ENCODE measurements around the gene PET100.

PET100 gene

DNA sequence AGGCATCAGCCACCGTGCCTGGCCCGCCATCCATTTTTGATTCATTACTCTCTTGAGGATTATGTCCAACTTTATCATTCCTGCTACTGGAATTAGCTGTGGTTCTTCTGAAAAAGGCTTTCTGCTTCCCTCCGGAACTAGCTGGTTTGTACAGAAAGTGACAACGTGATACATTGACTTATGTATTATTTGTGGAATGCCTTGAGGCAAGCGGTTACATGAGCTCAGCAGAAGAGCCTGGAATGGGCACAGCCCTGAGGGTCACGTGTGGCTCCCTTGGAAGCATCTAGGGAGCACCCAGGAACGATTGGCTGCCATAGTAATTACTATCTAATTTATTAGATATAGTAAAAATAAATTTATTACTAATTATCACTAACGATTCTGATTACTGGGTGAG is 24.8 kb downstream of the PET100 start:
- no peak for DNase-seq

DNA sequence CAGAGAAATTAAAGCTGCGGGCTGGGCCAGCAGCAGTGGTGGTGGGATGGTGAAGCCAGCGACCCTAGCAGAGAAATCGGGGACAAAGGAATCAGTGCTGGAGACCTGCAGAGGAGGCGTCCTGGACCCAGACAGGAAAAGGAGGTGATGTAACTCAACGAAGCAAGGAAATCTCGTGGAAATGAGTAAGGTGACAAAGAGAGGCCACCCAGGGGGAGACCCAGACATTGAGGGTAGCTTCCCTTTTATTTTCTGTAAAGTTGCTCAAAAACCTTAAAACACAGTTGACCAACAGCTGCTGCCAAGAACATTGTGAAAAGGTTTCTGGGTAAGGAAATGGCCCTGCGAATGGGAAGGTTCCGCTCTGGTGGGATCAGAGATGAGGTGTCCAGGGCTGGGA is 26.0 kb downstream of the PET100 start:
- DNase-seq = no peak

DNA sequence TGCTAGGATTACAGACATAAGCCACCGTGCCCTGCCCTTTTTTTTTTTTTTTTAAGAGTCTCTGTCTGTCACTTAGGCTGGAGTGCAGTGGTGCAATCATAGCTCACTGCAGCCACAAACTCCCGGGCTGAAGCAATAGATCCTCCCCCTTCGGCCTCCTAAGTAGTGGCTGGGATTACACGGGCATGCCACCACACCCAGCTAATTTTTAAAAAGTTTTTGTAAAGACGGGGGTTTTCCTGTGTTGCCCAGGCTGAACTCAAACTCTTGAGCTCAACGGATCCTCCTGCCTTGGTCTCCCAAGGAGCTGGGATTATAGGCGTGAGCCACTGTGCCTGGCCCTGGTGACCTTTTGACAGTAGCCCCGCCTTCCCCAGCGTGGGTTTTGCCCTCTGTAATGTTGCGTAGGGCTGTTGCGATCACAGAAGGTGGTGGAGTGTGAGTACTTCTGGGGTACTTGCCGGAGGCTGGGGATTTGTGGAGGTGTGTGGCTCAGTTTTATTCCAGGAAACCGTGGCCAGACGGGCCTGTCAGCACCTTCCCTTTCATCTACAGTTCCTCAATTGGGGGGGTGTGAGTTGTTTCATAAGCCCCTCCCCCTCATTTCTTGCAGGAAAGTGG is 27.6 kb downstream of the PET100 start:
- peak; percentile 64 for DNase-seq

DNA sequence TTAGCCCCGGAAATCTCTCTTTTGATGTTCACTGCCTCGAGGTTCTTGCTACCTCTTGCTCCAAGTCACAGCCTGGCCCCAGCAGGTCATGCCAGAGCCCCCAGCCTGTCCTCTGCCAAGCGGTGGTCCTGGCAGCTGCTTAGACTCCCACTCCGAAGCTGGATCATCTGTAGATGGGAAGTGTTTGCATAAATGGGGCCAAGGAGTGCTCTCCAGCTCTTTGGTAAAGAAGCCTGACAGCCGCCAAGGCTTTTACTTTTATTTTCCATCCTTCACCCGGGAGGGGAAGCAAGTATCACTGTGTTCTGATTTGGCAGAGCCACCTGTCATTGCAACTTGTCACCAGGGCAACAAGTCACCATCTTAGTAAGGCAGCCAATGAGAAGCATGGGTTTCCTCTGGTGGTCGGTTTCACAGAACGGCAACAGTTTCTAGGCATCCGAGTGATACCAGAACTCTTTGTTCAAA is 28.7 kb downstream of the PET100 start:
- DNase-seq = peak; percentile 65

DNA sequence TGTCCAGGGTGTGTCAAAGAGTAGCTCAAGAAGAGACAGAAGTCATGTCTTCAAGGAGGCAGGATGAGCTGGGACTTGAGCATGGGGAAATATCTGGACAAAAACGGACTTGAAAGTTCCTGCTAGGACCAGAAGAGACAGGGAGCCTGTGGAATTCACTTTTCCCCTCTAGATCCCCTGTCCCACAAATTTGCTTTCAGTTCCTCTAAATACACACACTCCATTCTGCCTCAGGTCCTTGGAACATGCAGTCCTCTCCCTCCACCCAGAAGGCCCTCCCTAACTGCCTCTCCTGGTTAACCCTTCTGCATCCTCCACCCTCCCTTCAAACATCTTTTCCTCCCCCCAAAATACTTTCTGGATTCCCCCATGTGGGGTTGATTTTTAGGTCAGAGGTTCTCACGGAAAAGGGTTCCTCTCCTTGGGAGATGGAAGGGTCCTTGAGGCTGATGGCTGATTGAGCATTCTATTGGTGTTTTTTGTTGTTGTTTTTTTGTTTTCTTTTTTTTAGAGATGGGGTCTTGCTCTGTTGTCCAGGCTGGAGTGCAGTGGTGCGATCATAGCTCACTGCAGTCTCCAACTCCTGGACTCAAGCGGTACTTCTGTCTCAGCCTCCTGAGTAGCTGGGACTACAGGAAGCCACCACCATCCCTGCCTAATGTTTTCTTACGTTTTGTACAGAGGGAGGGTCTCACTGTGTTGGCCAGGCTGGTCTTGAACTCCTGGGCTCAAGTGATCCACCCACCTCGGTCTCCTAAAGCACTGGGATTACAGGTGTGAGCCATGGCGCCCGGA is 32.3 kb downstream of the PET100 start:
- no peak for DNase-seq

DNA sequence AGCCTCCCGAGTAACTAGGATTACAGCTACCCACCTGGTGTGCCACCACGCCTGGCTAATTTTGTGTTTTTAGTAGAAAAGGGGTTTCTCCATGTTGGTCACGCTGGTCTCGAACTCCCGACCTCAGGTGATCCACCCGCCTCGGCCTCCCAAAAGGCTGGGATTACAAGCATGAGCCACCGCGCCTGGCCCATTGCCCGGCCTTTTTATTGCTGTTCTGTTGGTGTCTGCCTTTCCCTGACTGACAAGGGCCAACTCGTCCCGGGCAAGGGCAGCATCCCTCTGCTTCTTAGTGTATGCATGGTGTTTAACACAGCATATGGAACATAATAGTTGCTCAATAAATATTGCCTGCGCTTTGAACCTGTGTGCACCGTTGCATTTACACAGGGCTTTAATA is 33.1 kb downstream of the PET100 start:
- DNase-seq = no peak

DNA sequence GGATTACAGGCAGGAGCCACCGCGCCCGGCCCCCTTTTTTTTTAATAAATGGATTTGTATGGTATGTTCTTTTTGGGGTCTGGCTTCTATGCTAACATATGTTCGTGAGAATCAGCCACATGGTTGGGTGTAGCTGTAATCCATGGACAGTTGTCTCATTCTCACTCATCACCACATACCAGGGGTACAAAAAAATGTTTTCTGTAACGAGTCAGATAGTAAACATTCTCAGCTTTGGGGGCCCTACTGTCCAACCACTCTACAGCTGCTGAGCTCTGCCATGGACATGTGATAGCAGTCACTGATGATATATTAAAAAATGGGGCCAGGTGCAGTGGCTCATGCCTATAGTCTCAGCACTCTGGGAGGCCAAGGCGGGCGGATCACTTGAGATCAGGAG is 34.1 kb downstream of the PET100 start:
- no peak for DNase-seq

DNA sequence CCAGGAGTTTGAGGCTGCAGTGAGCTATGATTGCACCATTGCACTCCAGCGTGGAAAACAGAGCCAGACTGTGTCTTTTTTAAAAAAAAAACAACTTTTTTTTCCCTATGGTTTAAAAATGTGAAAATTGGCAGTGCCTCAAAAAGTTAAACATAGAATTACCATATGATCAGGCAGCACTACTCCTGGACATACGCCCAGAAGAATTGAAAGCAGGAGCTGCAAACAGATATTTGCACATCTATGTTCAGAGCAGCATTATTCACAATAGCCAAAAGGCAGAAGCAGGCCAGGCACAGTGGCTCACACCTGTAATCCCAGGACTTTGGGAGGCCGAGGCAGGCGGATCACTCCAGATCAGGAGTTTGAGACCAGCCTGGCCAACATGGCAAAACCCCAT is 35.5 kb downstream of the PET100 start:
- no peak for DNase-seq

DNA sequence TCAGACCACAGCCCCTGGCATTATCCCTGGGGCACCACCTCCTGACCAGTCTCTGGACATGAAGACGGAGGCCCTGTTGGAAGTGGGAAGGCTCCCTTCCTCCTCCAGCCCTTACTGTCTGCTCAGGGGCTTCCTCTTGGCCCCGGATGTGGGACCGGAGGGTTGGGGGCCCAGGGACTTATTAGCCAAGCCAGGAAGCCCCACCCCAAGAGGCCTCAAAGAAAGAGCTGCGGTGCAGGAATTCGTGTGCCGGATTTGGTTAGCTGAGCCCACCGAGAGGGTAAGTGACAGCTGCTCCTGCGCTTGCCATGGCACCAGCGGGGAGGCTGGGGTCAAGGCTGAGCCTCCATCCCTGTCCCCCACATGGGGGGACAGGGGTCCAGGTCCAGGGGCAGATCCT is 39.2 kb downstream of the PET100 start, which contains the start of gene RETN:
RETN (plus strand) TSS at position 208 of the 400 bp plus-strand sequence. CDS start 278 bp downstream, outside the sequence.
- DNase-seq = no peak

DNA sequence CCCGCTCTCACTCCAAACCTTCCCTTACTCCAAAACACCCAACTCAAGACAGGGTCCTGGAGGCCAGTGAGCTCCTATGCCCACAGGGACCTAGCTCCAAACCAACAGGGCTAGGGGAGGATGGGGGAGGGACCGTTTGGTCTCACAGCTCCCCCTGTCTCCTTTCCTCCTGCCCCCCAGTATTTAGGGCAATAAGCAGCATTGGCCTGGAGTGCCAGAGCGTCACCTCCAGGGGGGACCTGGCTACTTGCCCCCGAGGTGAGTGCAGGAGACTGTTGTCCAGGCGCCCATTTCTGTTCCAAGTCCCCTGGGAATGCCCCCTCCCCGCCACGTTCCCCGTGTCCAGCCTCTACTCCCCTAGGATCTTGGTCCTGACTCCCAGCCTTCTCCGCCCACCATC is 40.0 kb downstream of the PET100 start:
- DNase-seq = no peak

DNA sequence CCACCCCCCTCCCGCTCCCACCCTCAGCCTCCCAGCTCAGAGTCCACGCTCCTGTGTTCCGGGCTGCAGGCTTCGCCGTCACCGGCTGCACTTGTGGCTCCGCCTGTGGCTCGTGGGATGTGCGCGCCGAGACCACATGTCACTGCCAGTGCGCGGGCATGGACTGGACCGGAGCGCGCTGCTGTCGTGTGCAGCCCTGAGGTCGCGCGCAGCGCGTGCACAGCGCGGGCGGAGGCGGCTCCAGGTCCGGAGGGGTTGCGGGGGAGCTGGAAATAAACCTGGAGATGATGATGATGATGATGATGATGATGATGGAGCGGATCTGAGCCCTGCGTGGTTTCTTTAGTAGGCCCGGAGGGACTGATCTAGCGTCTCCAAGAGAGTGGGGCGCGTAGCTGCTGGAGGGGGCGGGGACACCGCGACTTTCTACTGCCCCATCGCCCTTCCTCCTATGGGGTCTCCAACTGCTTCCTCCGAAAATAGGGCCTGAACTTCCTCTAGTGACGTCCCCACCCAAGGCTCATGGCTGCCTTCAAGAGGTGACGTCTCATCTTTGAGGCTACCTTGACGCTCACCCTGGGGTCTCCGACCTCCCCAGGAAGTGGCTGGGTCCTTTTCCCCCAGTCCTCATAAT is 40.7 kb downstream of the PET100 start:
- peak; percentile 51 for DNase-seq

DNA sequence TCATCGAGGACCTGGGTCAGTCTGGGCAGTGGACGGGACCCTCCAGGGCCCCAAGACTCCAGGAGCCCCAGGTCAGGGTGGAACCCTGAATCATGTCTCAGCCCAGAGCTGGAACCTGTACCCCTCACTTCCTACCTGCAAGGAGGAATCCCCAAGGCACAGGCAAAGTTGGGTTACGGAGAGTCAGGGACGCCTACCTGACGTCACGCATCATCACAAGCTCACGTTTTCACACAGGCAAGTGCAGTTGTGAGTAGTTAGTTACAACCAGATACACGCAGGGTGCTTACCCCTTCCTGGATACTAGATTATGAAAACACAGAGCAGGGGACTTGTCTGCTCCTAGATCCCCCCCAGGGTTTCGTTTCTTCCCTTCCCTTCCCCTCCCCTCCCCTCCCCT is 41.2 kb downstream of the PET100 start:
- no peak for DNase-seq

DNA sequence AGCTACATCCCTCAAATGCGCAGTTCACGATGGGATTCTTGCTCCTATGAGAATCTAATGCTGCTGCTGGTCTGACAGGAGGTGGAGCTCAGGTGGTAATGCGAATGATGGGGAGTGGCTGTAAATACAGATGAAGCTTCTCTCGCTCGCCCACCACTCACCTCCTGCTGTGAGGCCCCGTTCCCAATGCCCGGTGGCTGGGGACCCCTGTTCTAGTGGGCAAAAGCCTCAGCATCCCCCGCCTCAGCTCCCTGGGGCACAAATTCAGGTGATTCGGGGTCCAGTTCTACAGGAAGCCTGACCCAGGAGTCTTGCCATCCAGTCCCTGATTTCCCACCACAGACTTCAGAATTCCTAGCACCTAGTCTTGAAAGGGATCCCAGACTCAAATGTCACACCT is 42.9 kb downstream of the PET100 start:
- no peak for DNase-seq

DNA sequence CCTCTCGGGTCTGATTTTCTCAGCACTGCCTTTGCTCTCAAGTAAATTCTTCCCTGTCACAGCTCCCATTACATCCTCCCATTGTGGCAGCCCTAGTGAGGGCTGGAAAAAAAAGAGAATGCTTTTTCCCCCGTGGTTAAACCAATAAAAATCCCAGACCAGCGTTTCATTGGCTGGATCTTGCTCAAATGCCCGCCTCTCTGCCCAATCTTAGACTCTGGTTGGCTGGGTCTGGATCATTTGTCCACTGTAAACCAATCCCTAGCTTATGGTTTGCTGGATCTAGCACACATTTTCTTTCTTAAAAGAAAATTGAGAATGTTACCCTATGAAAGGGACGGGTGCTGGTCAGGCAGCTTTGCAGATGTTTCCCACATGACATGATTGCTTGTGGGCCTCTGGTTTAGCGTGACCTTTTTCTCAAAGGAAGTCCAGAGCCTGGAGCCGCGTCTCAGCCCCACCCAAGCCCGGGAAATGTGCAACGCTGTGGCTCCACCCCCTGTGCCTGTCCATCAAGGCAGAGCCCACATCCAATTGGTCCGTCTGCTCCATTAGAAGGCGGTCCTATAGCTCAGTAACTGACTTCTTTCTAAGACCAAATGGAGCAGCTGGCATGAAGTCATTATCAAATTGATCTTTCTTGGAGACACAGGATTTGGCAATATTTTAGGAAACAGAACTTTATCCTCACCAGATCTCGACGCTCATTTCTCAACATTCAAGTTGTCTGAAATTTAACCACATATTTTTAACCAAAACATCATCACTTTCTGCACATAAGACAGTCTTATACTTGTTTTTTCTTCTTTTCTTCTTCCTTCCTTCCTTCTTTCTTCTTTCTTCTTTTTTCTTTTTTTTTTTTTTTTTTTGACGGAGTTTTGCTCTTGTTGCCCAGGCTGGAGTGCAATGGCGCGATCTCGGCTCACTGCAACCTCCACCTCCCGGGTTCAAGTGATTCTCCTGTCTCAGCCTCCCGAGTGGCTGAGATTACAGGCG is 44.7 kb downstream of the PET100 start:
- peak; percentile 61 for DNase-seq

DNA sequence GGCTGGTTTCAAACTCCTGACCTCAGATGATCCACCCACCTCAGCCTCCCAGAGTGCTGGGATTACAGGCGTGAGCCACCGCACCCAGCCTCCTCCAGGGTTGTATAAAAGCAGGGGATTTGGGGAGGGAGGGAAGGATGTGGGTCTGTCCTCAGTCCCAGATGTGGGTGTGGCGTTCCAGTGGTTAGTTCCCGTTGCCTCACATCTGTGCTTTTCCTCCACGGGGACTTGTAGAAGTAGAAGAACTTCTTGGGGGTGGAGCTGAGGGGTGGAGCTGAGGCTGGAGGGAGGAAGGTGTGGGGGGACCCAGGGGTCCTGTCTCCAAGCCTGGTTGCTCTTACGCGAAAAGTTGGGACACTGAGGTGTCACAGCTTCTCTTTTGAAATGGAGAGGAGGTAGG is 46.8 kb downstream of the PET100 start:
- DNase-seq = no peak

DNA sequence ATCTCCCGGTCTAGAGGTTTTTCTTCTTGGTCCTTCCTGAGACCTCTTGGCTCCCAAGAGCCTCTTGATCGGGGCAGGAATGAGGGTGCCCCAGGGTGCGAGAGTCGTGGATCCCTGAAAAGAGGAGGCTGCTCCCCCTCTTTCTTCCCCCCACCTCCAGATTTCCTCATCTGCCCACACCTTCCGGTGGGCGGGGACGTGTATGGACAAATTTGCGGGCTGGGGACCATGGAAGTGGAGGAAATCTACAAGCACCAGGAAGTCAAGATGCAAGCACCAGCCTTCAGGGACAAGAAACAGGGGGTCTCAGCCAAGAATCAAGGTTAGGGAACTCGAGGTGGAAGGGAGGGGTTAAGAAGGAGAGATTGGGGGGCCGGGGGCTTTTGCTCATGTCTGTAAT is 47.3 kb downstream of the PET100 start, which contains the start of gene MCEMP1:
MCEMP1 (plus strand) TSS at position 237 of the 400 bp plus-strand sequence; CDS start at position 268, 31 bp downstream.
- DNase-seq = no peak

DNA sequence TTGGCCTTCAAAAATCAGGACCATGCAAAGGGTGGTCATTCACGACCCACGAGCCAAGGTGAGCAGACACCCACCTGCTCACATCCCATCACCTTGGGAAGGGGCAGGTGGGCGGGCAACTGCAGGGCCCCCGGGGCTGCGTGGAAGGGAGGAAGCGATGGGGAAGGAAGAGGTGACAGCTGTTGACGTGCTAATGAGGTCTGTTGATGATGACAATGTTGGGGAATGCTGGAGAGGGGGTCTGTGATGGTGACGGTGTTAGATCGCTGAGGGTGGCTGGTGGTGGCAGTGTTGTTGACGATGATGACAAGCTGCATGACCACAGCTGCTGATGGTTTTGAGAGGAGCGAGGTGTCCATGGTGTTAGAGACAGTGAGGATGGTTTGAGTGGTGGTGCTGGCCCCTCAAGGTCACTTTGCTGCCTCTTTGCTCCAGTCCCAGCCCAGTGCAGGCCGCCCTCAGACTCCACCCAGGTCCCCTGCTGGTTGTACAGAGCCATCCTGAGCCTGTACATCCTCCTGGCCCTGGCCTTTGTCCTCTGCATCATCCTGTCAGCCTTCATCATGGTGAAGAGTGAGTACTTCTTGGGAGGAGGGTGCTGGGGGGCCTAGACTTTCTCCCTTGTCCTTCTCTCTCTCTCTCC is 48.2 kb downstream of the PET100 start:
- no peak for DNase-seq

DNA sequence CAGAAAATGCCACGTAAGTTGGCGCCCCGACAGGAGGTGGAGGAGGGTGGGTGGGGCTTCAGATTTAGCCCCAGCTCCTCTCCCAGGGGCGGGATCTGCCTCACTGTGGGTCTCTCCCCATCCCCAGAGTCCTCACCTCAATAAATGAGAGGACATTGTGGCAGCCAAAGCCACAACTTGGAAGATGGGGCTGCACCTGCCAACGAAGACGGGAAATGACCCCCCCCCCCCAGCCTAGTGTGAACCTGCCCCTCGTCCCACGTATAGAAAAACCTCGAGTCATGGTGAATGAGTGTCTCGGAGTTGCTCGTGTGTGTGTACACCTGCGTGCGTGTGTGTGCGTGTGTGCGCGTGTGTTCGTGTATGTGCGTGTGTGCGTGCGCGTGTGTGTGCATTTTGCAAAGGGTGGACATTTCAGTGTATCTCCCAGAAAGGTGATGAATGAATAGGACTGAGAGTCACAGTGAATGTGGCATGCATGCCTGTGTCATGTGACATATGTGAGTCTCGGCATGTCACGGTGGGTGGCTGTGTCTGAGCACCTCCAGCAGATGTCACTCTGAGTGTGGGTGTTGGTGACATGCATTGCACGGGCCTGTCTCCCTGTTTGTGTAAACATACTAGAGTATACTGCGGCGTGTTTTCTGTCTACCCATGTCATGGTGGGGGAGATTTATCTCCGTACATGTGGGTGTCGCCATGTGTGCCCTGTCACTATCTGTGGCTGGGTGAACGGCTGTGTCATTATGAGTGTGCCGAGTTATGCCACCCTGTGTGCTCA is 49.6 kb downstream of the PET100 start:
- DNase-seq = peak; percentile 76

DNA sequence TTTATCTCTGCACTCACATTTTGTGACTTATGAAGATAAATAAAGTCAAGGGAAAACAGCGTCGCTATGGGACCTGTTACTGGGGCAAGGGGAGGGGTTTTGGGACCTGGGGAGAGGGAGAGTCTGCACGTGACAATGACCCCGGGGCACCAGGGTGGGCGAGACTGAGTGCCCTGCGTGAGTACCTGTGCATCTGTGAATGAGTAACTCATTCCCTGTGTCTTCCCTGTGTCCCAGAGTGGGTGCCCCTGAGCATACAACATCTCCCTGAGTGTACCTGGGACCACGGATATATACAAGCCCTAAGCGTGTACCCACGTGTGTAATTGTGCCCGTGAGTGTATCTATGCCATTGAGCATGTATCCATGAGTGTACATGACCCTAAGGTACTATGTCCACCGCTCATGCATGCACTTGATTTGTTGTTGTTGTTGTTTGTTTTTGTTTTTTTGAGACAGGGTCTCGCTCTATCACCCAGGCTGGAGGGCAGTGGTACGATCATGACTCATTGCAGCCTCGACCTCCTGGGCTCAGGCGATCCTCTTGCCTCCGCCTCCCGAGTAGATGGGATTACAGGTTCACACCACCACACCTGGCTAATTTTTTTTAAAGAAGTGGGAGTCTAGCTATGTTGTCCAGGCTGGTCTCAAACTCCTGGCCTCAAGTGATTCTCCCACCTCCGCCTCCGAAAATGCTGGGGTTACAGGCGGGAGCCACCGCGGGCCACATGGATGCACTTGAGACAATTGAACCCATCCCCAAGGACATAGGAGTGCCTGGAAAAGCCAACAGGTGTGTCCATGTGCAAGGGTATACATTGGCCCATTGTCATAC is 50.4 kb downstream of the PET100 start:
- DNase-seq = no peak

Measured in activated CD4-positive, alpha-beta T cell treated with anti-CD3 and anti-CD28 coated beads for 48 hours (primary cell).